Stimulated activated CD8-positive, alpha-beta memory T cell treated with anti-CD3 and anti-CD28 coated beads, Interleukin-15, amount 100 ng/mL, for 4 hours (primary cell): ENCODE measurements around the gene DNER.
"Not testable (repeated sequence)": the region's sequence is repeated elsewhere in the genome, so short reads cannot be mapped to it uniquely, and the experiment has no call there.

ENCODE experiments used
- DNase-seq, 2 donors: peaks; one replicate each; pipeline ENCODE4 v3.0.0-alpha.2; 2020; ENCODE audit warnings: low read depth in 2 of 2

DNER gene, protein sequence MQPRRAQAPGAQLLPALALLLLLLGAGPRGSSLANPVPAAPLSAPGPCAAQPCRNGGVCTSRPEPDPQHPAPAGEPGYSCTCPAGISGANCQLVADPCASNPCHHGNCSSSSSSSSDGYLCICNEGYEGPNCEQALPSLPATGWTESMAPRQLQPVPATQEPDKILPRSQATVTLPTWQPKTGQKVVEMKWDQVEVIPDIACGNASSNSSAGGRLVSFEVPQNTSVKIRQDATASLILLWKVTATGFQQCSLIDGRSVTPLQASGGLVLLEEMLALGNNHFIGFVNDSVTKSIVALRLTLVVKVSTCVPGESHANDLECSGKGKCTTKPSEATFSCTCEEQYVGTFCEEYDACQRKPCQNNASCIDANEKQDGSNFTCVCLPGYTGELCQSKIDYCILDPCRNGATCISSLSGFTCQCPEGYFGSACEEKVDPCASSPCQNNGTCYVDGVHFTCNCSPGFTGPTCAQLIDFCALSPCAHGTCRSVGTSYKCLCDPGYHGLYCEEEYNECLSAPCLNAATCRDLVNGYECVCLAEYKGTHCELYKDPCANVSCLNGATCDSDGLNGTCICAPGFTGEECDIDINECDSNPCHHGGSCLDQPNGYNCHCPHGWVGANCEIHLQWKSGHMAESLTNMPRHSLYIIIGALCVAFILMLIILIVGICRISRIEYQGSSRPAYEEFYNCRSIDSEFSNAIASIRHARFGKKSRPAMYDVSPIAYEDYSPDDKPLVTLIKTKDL

GRCh38 chr2:229714080-229714735 is at the start of gene DNER:
Gene DNER (minus strand): TSS chr2:229714555. CDS start chr2:229714423, 132 bp downstream.
- no peak for DNase-seq

GRCh38 chr2:229761663-229762062 is 47.3 kb upstream of the DNER start:
- DNase-seq, result no peak

DNA sequence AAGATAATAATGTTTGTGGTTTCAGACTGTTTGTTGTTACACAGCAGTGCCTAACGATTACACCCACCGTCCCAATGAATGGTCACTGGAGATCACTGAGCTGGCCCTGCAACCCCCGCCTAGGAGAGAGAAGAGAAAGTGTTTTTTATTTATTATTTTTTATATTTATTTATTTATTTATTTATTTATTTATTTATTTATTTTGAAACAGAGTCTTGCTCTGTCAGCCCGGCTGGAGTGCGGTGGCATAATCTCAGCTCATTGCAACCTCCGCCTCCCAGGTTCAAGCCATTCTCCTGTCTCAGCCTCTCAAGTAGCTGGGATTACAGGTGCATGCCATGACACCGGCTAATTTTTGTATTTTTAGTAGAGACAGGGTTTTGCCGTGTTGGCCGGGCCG is 43.1 kb upstream of the DNER start:
- DNase-seq, result not testable (repeated sequence)

DNA sequence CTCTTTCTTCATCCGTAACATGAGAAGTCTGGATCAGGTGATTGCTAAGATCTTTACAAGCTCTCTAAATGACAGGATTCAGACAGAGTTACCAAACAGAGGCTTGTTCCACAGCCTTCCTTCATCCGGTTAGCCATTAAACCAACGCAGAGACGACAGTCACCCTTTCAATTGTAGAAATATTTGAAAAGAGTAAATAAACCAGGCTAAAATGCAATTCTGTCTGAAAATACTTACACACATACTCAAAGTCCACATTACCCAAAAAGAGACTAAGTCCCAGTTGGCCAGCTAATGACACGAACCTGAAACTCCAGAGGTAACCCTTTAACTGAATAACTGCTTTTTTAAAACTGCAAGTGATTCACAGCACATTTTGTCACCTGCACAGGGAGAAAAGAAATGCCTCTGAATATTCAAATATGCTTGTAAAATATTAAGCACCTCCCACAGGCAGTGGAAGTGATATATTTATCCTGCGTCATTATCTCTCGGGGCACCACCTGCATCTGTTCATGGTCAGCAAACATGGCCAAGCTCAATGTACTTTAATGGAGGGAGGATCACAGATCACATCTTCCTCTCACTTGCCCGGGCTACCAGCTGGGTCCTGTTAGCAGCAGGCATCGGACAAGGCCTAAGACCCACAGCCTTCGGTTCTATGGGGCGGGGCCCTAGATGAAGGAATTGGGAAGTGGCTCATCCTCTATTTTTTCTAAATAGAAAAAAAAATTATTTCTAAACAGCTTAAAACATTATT is 38.8 kb upstream of the DNER start:
- DNase-seq, result no peak

GRCh38 chr2:229749779-229750178 is 35.4 kb upstream of the DNER start:
- DNase-seq, result no peak

GRCh38 chr2:229748950-229749349 is 34.6 kb upstream of the DNER start:
- no peak for DNase-seq

- DNase-seq, result not testable (repeated sequence)
These were observed 28.3 kb upstream of the DNER start for GRCh38 chr2:229742691-229743090.

DNA sequence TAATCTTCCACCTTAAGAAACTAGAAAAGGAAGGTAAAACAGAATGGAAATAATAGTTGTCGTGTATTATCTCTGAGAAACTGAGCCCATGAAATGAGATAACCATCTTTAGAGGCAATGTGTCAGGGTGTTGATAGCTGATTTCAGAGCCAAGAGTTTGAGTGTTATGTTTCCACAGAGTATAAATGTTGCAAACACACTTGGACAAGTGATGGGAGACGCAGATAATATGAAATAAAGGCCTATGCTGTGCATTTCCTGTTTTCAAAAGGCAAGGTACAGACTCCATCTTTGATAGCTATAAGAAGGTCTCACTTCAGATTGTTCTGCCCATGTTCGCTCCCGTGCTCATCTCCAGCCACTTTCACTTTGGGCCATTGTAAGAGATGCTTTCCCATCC is 25.9 kb upstream of the DNER start:
- no peak for DNase-seq

- DNase-seq, result no peak
These were observed 23.8 kb upstream of the DNER start for GRCh38 chr2:229738024-229738625.

GRCh38 chr2:229734410-229734809 is 20.1 kb upstream of the DNER start:
- no peak for DNase-seq

- no peak for DNase-seq
These were observed 19.4 kb upstream of the DNER start for GRCh38 chr2:229733611-229734245.

GRCh38 chr2:229732897-229733296 is 18.5 kb upstream of the DNER start:
- no peak for DNase-seq

GRCh38 chr2:229731916-229732315 is 17.6 kb upstream of the DNER start:
- DNase-seq, result no peak

GRCh38 chr2:229731363-229731762 is 17.0 kb upstream of the DNER start:
- DNase-seq, result no peak

GRCh38 chr2:229728370-229728769 is 14.0 kb upstream of the DNER start:
- no peak for DNase-seq

DNA sequence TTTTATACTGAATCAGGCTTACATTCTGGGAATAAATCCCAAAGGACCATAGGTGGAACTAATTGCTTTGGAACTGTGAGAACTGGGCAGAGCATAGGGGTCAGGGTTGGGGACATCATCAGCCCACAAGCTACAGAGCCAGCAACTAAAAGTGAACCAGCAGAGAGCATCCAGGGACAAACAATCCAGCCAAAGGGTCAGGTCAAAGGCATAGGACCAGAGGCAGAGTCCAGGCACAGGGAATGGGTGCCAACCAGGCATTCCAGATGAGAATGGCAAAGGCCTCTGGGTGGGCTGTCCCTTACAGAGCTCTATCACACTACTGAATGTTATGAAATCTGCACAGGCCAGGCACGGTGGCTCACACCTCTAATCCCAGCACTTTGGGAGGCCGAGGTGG is 12.3 kb upstream of the DNER start:
- no peak for DNase-seq

GRCh38 chr2:229725716-229726574 is 11.6 kb upstream of the DNER start:
- no peak for DNase-seq

DNA sequence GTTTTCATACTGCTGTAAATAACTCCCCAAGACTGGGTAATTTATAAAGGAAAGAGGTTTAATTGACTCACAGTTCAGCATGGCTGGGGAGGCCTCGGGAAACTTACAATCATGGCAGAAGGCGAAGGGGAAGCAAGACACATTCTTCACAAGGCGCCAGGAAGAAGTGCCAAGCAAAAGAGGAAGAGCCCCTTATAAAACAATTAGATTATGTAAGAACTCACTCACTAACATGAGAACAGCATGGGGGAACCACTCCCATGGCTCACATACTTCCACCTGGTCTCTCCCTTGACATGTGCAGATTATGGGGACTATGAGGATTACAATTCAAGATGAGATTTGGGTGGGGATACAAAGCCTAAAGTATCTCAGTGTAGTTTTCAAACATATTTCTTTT is 8.8 kb upstream of the DNER start:
- DNase-seq, result not testable (repeated sequence)

DNA sequence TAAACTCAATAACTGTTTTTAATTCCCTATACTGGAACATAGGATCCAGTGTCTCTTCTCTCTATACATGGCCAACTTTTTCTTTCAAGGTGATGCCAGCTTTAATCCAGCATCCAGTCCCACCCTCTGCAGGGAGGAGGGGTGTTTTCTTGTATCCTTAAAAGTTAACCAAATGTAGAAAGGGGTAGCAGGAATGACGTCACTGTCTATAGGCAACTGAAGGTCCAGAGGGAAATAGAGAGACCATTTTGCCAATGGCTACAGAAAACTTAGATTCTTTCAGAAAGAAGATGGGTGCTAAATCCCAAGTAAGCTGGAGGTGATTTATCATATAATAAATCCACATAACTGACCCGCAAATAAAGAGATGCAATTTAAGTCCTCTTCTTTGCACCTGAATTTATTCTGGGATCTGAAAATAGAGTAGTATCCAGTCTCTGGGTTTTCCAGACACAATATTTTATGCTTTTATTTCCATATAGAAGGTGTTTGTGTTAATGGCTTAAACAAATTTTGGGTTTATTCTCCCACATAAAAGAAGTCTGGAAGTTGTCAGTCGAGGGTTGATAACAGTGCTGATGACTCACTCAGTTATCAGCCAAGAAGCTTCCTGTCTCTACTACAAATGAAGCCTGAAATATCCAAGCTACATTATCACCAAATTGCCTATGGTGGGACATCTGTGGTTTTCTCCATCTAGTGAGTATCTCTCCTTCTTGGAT is 5.7 kb upstream of the DNER start:
- DNase-seq, result no peak
